GM23338 (cell line): ENCODE results near the gene EML1. TPM values are rescaled to one million over a fixed set of nuclear protein-coding genes. Genes with fewer than 3 reads are reported as not detected.

ENCODE experiments used
- ATAC-seq: fragments of 200-7000 bp; cut with Tn5 transposase; 3 replicates; pipeline ENCODE4 v1.9.1; 2020
- DNase-seq: peaks from one replicate; pipeline ENCODE4 v3.0.0-alpha.2; 2015; ENCODE audit warnings: low spot score
- H2AFZ ChIP-seq: fragments of 200-600 bp; sonication (generic); 2 replicates; pipeline ENCODE4 v1.8.0; 2016; ENCODE audit warnings: antibody characterized with exemption, mild to moderate bottlenecking, moderate library complexity
- H3F3A ChIP-seq: fragments of 200-600 bp; sonication (generic); replicated peaks from 2 replicates; pipeline ENCODE4 v1.8.0; 2017; ENCODE audit warnings: antibody characterized with exemption, mixed run types, low read depth
- H3K27ac ChIP-seq: fragments of 200-600 bp; sonication (generic); 2 replicates; pipeline ENCODE4 v1.6.1; 2016; ENCODE audit warnings: low read depth
- H3K27me3 ChIP-seq: fragments of 200-600 bp; sonication (generic); 2 replicates; pipeline ENCODE4 v1.8.0; 2016; ENCODE audit warnings: mild to moderate bottlenecking, mixed run types, moderate library complexity; ENCODE audit not compliant: insufficient read depth
- H3K36me3 ChIP-seq: fragments of 200-600 bp; sonication (generic); 2 replicates; pipeline ENCODE4 v1.8.0; 2016; ENCODE audit warnings: mild to moderate bottlenecking; ENCODE audit not compliant: insufficient read depth
- H3K4me1 ChIP-seq: fragments of 200-600 bp; sonication (generic); 2 replicates; pipeline ENCODE4 v1.8.0; 2016; ENCODE audit warnings: mild to moderate bottlenecking, moderate library complexity; ENCODE audit not compliant: insufficient read depth
- H3K4me2 ChIP-seq: fragments of 200-600 bp; sonication (generic); 2 replicates; pipeline ENCODE4 v1.7.1; 2017; ENCODE audit warnings: mixed run types
- H3K4me3 ChIP-seq: fragments of 200-600 bp; sonication (generic); 2 replicates; pipeline ENCODE4 v1.6.1; 2016; ENCODE audit warnings: mixed run types
- H3K79me2 ChIP-seq: fragments of 200-600 bp; sonication (generic); replicated peaks from 2 replicates; pipeline ENCODE4 v1.8.0; 2017; ENCODE audit warnings: mild to moderate bottlenecking; ENCODE audit not compliant: insufficient read depth
- H3K9me2 ChIP-seq: fragments of 200-600 bp; sonication (generic); 2 replicates; pipeline ENCODE4 v1.8.0; 2017; ENCODE audit not compliant: insufficient read depth
- H4K20me1 ChIP-seq: fragments of 200-600 bp; sonication (generic); replicated peaks from 2 replicates; pipeline ENCODE4 v1.8.0; 2017; ENCODE audit warnings: mild to moderate bottlenecking; ENCODE audit not compliant: insufficient read depth
- H3K27ac Mint-ChIP-seq: 2 replicates; pipeline ENCODE4 v1.8.0; 2020; ENCODE audit warnings: inconsistent platforms, mild to moderate bottlenecking, moderate library complexity, mixed read lengths
- H3K27me3 Mint-ChIP-seq: 3 replicates; pipeline ENCODE4 v1.8.0; 2022; ENCODE audit warnings: low read depth, mild to moderate bottlenecking, moderate library complexity, mixed read lengths, inconsistent platforms; ENCODE audit not compliant: insufficient read depth, poor library complexity
- H3K36me3 Mint-ChIP-seq: 3 replicates; pipeline ENCODE4 v1.8.0; 2021; ENCODE audit warnings: low read depth, mild to moderate bottlenecking, inconsistent platforms, moderate library complexity, mixed read lengths
- H3K4me1 Mint-ChIP-seq: 3 replicates; pipeline ENCODE4 v1.8.0; 2020; ENCODE audit warnings: mild to moderate bottlenecking, inconsistent platforms, mixed read lengths
- H3K4me3 Mint-ChIP-seq: 3 replicates; pipeline ENCODE4 v1.8.0; 2021; ENCODE audit warnings: moderate library complexity, mild to moderate bottlenecking, inconsistent platforms, mixed read lengths
- H3K9me3 Mint-ChIP-seq: 3 replicates; pipeline ENCODE4 v1.8.0; 2020; ENCODE audit warnings: moderate library complexity, mild to moderate bottlenecking, inconsistent platforms, mixed read lengths
- CREB1 ChIP-seq: fragments of 250-450 bp; sonication (Bioruptor Pico); IDR thresholded peaks from 2 replicates; pipeline ENCODE4 v1.5.0; 2020; ENCODE audit warnings: low read depth, mild to moderate bottlenecking, moderate library complexity
- CTCF ChIP-seq, 2 experiments: fragments of 200-600 bp in 1 of 2; sonication (generic) in 1 of 2; conservative IDR thresholded peaks; 2 replicates each; pipeline versions ENCODE4 v1.5.1 to v1.6.1; 2016 to 2017; ENCODE audit warnings: antibody characterized with exemption in 2 of 2, low read depth in 2 of 2, mild to moderate bottlenecking in 2 of 2, moderate library complexity in 1 of 2
- EZH2phosphoT487 ChIP-seq: fragments of 200-600 bp; sonication (generic); IDR thresholded peaks from one replicate; pipeline ENCODE4 v1.8.1; 2018; ENCODE audit warnings: antibody characterized with exemption; ENCODE audit not compliant: unreplicated experiment
- JUNB ChIP-seq: IDR thresholded peaks from one replicate; pipeline ENCODE4 v1.6.1; 2016; ENCODE audit warnings: antibody characterized with exemption; ENCODE audit not compliant: unreplicated experiment
- NANOG ChIP-seq: IDR thresholded peaks from 2 replicates; pipeline ENCODE4 v1.6.1; 2016; ENCODE audit warnings: antibody characterized with exemption, borderline replicate concordance
- REST ChIP-seq: IDR thresholded peaks from one replicate; pipeline ENCODE4 v1.6.1; 2018; ENCODE audit warnings: antibody characterized with exemption; ENCODE audit not compliant: unreplicated experiment
- ZNF331 ChIP-seq: fragments of 250-450 bp; sonication (Bioruptor Pico); IDR thresholded peaks from 2 replicates; pipeline ENCODE4 v1.5.0; 2020; ENCODE audit warnings: low read depth, mild to moderate bottlenecking, moderate library complexity
- polyA plus RNA-seq: library from polyadenylated mRNA; unstranded; fragments of >200 nt; fragmentation: Nextera tagmentation; extraction: Ambion mirVana; gene quantifications from 2 replicates; pipeline ENCODE4 v1.2.1, GENCODE V29; 2016
- total RNA-seq: library from RNA; depleted of rRNA; stranded (reverse); fragments of >200 nt; shearing (Covaris generic); gene quantifications from 2 replicates; pipeline ENCODE4 v1.2.3, GENCODE V29; 2014

The EML1 gene
- total and polyA plus RNA-seq, 2 experiments from 2014 or later: 7.0 to 18.1 TPM

- Histone ChIP-seq H3K9me2 (no peaks in the 10 kb centered on the region), H3K36me3 (0 out of 2 replicates have a peak, but pooled peaks cover 2% of the 10 kb centered on the region), H3K4me1 (no peaks in the 10 kb centered on the region), H3K79me2 (no peaks in the 10 kb centered on the region), H3K4me3 (no peak overlapping the region), H3K4me2 (no peak overlapping the region), H3K27me3 (no peaks in the 10 kb centered on the region), H3K27ac (no peak overlapping the region), H2AFZ (no peak overlapping the region), H4K20me1 (peaks cover 3% of the 10 kb centered on the region; the same call in 1 of the 2 replicates), H3F3A (no peaks in the 10 kb centered on the region)
- Mint-ChIP-seq H3K9me3 (peaks cover 3% of the 10 kb centered on the region; the same call in 1 of the 3 replicates), H3K36me3 (no peaks in the 10 kb centered on the region; the same call in 2 of the 3 replicates), H3K27me3 (peaks cover 6% of the 10 kb centered on the region), H3K27ac (no peak overlapping the region), H3K4me1 (peaks cover 9% of the 10 kb centered on the region), H3K4me3 (no peak overlapping the region)
- TF ChIP-seq EZH2phosphoT487 (no peak), ZNF331 (CRISPR knock-in tag) (no peak), CTCF (conservative IDR thresholded peaks at IDR 0.05; ENCODE audit: low read depth in 2 of 2) (peak; percentile 31 to 80; a peak in 3 of 4 replicates)
- peak; percentile 59 for ATAC-seq
- DNase-seq: peak; percentile 34
Observed at GRCh38 chr14:99938376-99938775, 145.2 kb downstream of the EML1 start.

- no peaks in the 10 kb centered on the region for H3K79me2 ChIP-seq
- Mint-ChIP-seq H3K4me1 (peaks cover 6% of the 10 kb centered on the region), H3K27me3 (peaks cover 4% of the 10 kb centered on the region), H3K36me3 (no peaks in the 10 kb centered on the region; the same call in 2 of the 3 replicates), H3K27ac (no peak overlapping the region), H3K4me3 (no peak overlapping the region), H3K9me3 (peaks cover 3% of the 10 kb centered on the region; the same call in 1 of the 3 replicates)
- peaks cover 3% of the 10 kb centered on the region; the same call in 1 of the 2 replicates for H4K20me1 ChIP-seq
- H3K4me3 ChIP-seq: no peak overlapping the region
- no peaks in the 10 kb centered on the region for H3K4me1 ChIP-seq
- no peak for ATAC-seq
- DNase-seq: no peak
- no peak overlapping the region for H2AFZ ChIP-seq
- H3K4me2 ChIP-seq: no peak overlapping the region
- TF ChIP-seq JUNB (no peak), NANOG (no peak), CREB1 (CRISPR knock-in tag) (no peak), REST (no peak)
- H3K36me3 ChIP-seq: 0 out of 2 replicates have a peak, but pooled peaks cover 2% of the 10 kb centered on the region
- H3K27ac ChIP-seq: no peak overlapping the region
- H3K27me3 ChIP-seq: no peaks in the 10 kb centered on the region
- H3K9me2 ChIP-seq: no peaks in the 10 kb centered on the region
- no peaks in the 10 kb centered on the region for H3F3A ChIP-seq
Observed at GRCh38 chr14:99938896-99939295, 145.7 kb downstream of the EML1 start.
